GM19397 (cell line): ENCODE data around the gene SORCS2.

Experiments
- ATAC-seq: cut with Tn5 transposase; IDR thresholded peaks from one replicate; pipeline ENCODE4 v1.9.1; 2021; ENCODE audit warnings: mild to moderate bottlenecking, moderate library complexity; ENCODE audit not compliant: unreplicated experiment

The SORCS2 gene

GRCh38 chr4:7689773-7690693, 497.7 kb downstream of the SORCS2 start:
- ATAC-seq: no peak

GRCh38 chr4:7691061-7691460, 498.7 kb downstream of the SORCS2 start:
- ATAC-seq: no peak

GRCh38 chr4:7691982-7692381, 499.6 kb downstream of the SORCS2 start:
- ATAC-seq: no peak

GRCh38 chr4:7692451-7693236, 500.3 kb downstream of the SORCS2 start:
- no peak for ATAC-seq

- ATAC-seq: no peak
Observed at GRCh38 chr4:7693237-7693608, 500.9 kb downstream of the SORCS2 start.

- ATAC-seq: no peak
Observed at GRCh38 chr4:7693711-7694110, 501.4 kb downstream of the SORCS2 start.

GRCh38 chr4:7694324-7694723, 502.0 kb downstream of the SORCS2 start:
- no peak for ATAC-seq

GRCh38 chr4:7697343-7697742, 505.0 kb downstream of the SORCS2 start:
- ATAC-seq: no peak

- no peak for ATAC-seq
Observed at GRCh38 chr4:7697821-7698220, 505.5 kb downstream of the SORCS2 start.

- no peak for ATAC-seq
Observed at GRCh38 chr4:7698584-7698983, 506.2 kb downstream of the SORCS2 start.

- ATAC-seq: no peak
Observed at GRCh38 chr4:7699031-7699430, 506.7 kb downstream of the SORCS2 start.

GRCh38 chr4:7699825-7700224, 507.5 kb downstream of the SORCS2 start:
- no peak for ATAC-seq

- no peak for ATAC-seq
Observed at GRCh38 chr4:7700665-7701064, 508.3 kb downstream of the SORCS2 start.

GRCh38 chr4:7701866-7702649, 509.7 kb downstream of the SORCS2 start:
- ATAC-seq: no peak

GRCh38 chr4:7703688-7704087, 511.4 kb downstream of the SORCS2 start:
- no peak for ATAC-seq

GRCh38 chr4:7704091-7704490, 511.8 kb downstream of the SORCS2 start:
- no peak for ATAC-seq

GRCh38 chr4:7704625-7705024, 512.3 kb downstream of the SORCS2 start:
- ATAC-seq: no peak

GRCh38 chr4:7705062-7705461, 512.7 kb downstream of the SORCS2 start:
- no peak for ATAC-seq

GRCh38 chr4:7705593-7705992, 513.3 kb downstream of the SORCS2 start:
- no peak for ATAC-seq

- ATAC-seq: no peak
Observed at GRCh38 chr4:7708238-7708637, 515.9 kb downstream of the SORCS2 start.

GRCh38 chr4:7708981-7709380, 516.6 kb downstream of the SORCS2 start:
- no peak for ATAC-seq
